RPMI8226 (cell line): Measurements from ENCODE around the gene TRAM2.

Experiments used
- DNase-seq: peaks from one replicate; pipeline ENCODE4 v3.0.0-alpha.2; 2015

Gene TRAM2

GRCh38 chr6:52524918-52525317 is 51.9 kb downstream of the TRAM2 start:
- no peak for DNase-seq

DNA sequence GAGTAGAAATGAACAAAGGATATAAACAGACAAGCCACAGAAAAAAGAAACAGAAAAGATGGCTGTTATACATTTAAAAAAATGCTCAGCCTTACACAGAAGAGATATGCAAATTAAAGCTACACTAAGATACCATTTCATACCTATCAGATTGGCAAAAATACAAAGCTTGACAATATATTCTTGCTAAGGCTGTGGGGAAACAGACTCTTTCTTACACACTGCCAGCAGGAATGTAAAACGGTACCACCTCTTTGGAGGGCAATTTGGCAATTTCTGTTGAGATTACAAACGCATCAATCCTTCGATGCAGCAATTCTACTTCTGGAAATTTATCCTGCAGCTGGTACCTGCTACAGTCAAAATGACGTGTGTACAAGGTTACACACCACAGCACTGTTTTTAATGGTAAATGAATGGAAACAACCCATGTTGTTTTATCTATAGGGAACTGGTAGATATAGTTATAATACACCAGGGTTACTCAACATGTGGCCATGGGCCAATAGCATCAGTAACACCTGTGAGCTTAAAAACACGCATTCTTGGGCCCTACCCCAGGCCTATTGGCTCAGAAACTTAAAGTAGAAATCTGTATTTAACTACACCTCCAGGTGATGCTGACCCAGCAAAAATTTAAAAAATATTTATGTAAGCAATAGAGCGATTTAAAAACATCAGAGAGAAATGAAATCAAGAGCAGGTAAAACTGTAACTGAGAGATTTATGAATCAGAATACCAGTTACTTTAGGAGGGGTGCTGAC is 53.3 kb downstream of the TRAM2 start:
- DNase-seq: peak; percentile 59

- no peak for DNase-seq
Observed at GRCh38 chr6:52522655-52523054, 54.2 kb downstream of the TRAM2 start.

- DNase-seq: no peak
Observed at GRCh38 chr6:52522151-52522626, 54.7 kb downstream of the TRAM2 start.

GRCh38 chr6:52519618-52520017 is 57.2 kb downstream of the TRAM2 start:
- DNase-seq: no peak

DNA sequence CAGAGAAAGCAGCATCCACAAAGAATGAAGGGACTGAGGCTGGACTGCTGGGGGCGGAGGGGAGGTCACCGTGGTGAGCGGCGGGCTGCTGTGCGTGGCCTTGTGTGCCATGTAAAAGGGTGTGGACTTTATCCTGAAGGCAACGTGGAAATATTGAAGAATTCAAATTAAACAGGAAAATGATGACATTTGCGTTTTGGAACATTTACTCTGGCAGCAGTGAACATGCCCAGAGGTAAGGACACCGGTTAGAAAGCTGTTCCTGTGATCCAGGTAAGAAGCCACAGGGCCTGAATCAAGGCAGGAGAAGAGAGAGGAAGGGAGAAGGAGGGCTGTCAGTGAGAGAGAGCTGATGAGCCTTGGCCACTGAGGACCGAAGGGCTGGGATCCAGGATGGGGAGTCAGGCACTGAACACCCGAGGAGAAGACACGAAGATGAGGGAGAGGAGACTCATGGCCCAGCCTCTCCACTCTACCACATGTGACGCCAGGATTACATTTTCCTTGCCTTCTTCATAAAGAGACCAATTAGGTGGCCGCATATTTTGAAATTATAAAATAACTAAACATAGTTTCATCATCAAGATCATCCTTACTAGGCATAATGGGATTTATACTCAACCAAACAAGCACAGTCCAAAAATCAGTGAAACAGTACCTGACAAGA is 58.4 kb downstream of the TRAM2 start:
- no peak for DNase-seq

DNA sequence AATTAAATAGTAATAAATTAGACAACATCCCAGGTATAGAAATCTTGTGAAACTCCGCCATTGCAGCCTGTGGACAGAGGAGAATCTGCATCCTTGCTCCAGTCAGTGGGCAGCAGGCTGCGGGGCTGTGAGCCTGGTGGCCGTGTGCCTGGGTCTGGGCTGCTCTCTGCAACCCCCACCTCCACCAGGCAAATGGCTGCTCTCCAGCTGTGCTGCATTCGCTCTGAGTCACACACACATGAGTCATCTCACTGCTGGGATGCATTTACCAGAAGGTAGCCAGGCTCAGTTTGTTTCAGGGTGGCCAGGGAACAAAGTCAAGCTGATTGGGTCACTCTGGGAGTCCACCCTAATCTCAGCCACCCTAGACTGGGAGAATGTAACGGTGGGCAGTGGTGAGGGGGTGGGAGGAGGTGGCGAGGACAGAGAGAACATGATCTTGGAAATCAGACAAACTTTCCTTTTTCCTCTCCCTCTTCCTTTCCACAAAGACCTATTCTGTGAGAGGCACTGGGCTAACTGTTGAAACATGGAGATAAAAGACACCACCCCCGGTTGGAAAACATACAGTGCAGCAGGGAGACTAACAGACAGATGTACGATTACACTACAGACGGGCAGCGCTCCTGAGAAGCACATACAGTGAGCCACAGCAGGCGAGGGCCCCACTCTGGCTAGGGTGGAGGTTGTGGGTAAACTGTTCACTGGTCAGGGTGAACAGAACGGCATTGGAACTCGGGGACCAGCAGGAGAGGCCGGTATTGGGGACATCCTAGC is 59.2 kb downstream of the TRAM2 start:
- peak; percentile 34 for DNase-seq

DNA sequence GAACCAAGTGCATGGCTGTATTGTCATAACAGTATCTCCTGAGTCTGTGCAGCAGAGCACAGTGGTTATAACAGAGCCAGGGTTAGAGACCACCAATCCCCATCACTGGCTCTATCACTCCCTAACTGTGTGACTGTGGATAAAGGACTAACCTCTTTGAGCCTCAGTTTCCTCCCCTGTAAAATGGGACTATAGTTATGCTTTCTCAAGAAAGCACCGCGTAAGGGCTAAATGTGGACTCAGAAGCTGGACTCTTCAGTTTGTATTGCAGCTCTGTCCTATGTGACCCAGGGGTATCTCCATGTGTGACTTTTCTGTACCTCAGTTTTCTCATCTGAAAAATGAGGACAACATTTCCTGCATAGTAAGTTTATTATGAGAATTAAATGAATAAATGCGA is 59.9 kb downstream of the TRAM2 start:
- no peak for DNase-seq

DNA sequence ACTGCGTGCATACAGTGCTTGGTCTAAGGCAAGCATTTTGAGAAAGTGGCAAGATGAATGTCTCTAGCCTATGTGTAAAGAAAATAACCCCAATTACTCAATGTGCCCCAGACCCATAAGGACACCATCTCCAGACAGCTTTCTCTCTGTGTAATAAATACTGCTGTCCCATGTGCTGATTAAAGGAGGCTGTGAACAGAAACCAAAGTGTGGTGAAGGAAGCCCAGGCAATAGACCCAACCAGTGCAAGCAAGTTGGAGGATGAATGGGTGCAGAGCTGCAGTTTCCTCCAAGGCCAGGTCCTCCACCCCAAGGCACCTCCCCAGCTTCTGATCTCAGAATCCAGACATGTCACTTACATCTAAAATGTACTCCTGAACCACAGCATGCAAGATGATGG is 60.6 kb downstream of the TRAM2 start:
- DNase-seq: no peak

DNA sequence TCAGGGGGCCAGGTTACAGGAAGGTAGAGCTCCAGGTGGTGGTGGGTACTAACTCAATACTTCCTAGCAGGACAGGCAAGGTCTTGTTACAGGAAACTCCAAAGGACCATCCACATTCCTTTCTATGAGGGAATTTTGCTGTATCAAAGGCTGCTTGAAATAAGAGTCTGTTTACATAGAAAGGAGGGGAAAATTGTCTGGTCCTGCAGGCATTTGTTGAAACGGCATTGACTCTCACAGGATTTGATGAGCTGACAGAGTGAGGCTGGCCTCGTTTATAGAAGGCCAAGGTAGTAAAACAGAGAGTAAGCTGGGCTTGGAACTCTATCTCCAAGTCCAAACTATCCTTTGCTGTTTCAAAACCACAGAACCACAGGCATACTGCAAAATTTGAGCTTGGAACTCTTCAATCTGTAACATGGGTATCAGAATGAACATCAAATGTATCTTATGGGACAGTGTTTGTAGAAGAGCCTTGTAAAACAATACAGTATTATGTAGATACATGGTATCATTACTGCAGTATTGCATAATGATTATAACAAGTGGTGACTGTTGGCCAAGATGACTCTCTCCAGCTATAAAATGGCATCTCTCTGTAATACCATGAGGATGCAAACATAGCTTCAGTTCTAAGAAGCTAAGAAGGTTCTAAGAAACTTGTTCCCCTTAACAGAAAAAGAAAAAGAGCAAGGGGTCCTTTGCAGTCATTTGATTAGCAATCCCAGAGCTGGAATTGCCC is 61.5 kb downstream of the TRAM2 start:
- no peak for DNase-seq

GRCh38 chr6:52514514-52514913 is 62.3 kb downstream of the TRAM2 start:
- no peak for DNase-seq

- DNase-seq: no peak
Observed at GRCh38 chr6:52513896-52514295, 63.0 kb downstream of the TRAM2 start.

DNA sequence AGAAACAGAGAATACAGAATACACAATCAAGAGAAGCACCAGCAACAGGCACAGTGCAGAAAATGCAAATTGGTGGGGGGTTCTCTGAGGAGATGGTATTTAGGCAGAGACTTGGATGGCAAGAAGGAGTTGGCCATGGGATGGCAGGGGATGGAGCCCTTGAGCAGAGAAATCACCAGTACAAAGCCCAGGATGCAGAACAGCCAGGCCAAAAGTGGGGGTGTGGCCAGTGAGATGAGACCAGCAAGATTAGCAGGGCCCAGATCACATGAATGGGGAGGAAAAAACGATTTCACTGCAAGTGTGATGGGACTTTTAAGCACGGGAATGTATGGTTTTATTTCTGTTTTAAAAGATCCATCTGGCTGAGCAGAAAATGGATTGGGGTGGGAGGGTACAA is 63.4 kb downstream of the TRAM2 start:
- no peak for DNase-seq

DNA sequence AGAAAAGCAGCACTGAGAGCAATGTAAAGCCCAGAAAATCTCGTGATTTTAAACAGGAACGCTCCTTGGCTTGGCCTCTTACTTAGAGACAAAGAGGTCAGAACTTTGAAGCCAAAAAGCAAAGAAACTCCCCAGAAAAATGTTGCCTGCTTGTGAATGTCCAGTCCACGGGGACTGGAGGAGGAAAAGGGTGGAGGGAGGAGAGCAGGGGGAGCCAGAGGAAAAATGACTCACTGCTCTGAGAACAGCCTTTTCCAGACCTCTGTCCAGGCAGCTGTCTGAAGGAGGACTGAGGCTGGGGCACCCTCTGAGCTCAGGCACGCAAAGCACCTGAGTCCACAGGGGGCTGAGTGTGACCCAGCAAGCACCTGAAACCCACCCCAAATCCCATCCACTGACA is 64.7 kb downstream of the TRAM2 start:
- DNase-seq: no peak

GRCh38 chr6:52511572-52512151 is 65.2 kb downstream of the TRAM2 start:
- no peak for DNase-seq

- DNase-seq: no peak
Observed at GRCh38 chr6:52511163-52511562, 65.7 kb downstream of the TRAM2 start.

DNA sequence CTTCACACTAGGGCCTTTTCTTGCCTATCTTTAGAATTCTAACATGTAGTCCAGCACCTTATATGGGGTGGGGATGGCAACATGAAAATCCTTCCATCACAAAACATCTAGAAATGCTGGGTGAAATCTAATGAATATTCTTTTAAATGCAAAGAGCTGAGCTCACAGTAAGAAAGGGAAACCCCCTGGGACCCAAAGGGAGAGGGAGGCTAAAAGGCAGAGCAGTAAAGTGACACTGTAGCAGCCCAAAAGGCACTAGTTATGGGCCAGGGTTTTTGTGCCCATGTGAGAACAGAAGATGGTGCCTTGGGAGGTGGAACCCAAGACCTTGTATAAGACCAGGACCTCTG is 66.7 kb downstream of the TRAM2 start:
- no peak for DNase-seq

DNA sequence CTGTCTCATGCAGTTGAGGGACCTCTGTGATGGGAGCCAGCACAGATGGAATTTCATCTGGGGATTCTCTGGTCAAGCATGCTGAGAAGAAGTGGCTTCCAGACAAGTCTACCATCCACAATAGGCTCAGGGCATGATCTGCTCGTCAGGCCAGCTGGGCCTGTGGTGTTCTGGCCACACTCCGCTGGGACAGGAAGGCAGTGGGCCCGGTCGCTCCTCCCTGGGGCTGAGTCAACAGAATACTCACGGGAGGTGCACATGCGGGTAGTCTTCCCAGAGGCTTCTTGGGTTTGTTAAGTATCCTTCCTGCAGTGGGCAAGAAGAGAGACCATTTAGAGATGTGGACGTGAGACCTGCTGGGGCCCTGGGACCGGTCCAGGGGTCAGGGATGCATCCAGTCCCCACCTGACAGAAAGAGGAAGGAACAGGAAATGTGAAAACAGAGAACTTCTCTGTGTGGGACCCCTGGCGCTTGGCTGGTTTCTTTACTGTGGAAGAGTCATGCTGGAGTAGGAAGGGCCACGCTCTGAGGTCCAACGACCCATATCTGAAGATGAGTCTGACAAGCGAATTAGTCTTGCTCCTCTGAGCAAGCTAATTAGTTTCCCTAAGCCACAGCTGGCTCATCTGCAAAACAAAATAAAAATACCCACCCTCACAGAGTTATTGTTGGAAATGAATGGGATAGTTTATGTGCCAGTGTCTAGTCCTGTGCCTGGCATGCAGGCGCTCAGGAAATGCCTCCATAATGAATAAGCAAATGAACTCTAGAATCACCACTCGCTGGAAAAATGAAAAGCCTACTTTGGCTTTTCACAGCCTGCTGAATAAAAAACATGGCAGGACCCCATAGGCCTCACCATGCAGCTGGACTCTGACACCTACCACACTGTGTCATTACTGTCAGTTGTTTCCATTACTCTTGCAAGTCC is 67.3 kb downstream of the TRAM2 start:
- DNase-seq: no peak

GRCh38 chr6:52508261-52508739 is 68.6 kb downstream of the TRAM2 start:
- DNase-seq: no peak

DNA sequence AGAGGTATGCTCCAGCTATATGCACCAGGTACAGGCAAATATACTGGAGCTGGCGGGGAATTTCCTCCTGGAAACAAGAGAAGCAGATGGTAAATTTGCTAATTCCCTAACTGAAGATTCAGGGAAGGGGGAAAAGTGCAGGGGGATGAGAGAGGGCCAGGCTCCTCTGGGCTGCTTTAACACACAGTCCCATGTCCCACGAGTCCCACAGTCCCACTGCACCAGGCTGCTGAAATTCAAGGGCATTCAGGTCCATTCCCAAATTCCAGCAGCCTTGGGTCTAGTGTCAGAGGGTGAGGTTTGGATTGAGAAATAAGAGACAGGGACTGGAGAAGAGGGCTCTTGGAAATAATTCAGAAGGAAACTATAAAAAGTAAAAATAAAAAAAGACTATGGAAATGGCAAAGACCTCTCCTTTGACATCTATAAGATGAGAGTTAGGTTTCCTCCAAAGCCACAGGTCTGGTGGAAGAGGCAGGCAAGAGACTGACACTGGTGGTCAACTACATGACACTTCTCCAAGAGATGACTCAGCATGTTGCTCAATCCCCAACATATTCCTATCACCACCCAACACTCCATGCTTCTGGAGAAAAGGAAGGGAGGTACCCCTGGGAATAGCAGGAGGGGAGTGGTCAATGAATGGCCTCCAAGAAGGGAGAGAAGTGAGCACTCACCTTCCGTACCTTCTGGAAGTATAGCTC is 69.2 kb downstream of the TRAM2 start:
- DNase-seq: no peak

GRCh38 chr6:52506476-52506875 is 70.4 kb downstream of the TRAM2 start:
- no peak for DNase-seq
